ENCODE measurements around the gene TNMD. TPM values are rescaled to one million over a fixed set of nuclear protein-coding genes. Genes with fewer than 3 reads are reported as not detected.

The TNMD gene
- total RNA-seq, 1 donor from 2014 or later = not detected

- Histone ChIP-seq H3K36me3 (peaks cover 6% of the 10 kb centered on the region), H3K4me1 (no peaks in the 10 kb centered on the region), H3K27me3 (ENCODE audit: low read depth) (no peaks in the 10 kb centered on the region), H3K4me3 (peak overlapping the region; percentile 62), H3K9me3 (no peaks in the 10 kb centered on the region), H3K27ac (peak overlapping the region; percentile 18)
- intact Hi-C loops (cut with DNase I) = no loop called here
- DNase-seq = no peak
- ATAC-seq = peak; percentile 47 to 68
- TF ChIP-seq CTCF (IDR thresholded peaks at IDR 0.05) = no peak
These were observed 51.2 kb downstream of the TNMD start for GRCh38 chrX:100635989-100636320.

GRCh38 chrX:100636321-100636991 is 51.7 kb downstream of the TNMD start, which contains the start of gene TSPAN6:
Gene TSPAN6 (minus strand): TSS chrX:100636806. CDS start chrX:100636694, 112 bp downstream.
- Histone ChIP-seq H3K9me3 (no peaks in the 10 kb centered on the region), H3K27me3 (ENCODE audit: low read depth) (no peaks in the 10 kb centered on the region), H3K36me3 (peaks cover 6% of the 10 kb centered on the region), H3K4me3 (peak within 1 kb of the TSS; percentile 62), H3K4me1 (no peaks in the 10 kb centered on the region), H3K27ac (peak within 1 kb of the TSS; percentile 18)
- peak; percentile 76 for DNase-seq
- intact Hi-C loops (cut with DNase I) = no loop called here
- peak; percentile 96 to 98 for ATAC-seq
- TF ChIP-seq CTCF (IDR thresholded peaks at IDR 0.05) = peak; percentile 39

- intact Hi-C loops (cut with DNase I) = no loop called here
- Histone ChIP-seq H3K27ac (no peak overlapping the region), H3K4me3 (no peak overlapping the region), H3K9me3 (no peaks in the 10 kb centered on the region), H3K4me1 (no peaks in the 10 kb centered on the region), H3K27me3 (ENCODE audit: low read depth) (no peaks in the 10 kb centered on the region), H3K36me3 (no peaks in the 10 kb centered on the region)
- TF ChIP-seq CTCF (IDR thresholded peaks at IDR 0.05) = no peak
- ATAC-seq = no peak
- no peak for DNase-seq
These were observed 57.6 kb downstream of the TNMD start for GRCh38 chrX:100642290-100642689.

- H3K9me3 ChIP-seq = no peaks in the 10 kb centered on the region
- ATAC-seq = no peak
- TF ChIP-seq CTCF (IDR thresholded peaks at IDR 0.05) = no peak
- no peaks in the 10 kb centered on the region for H3K27me3 ChIP-seq (ENCODE audit: low read depth)
- H3K4me1 ChIP-seq = no peaks in the 10 kb centered on the region
- no peak for DNase-seq
- H3K4me3 ChIP-seq = no peak overlapping the region
- no peaks in the 10 kb centered on the region for H3K36me3 ChIP-seq
- intact Hi-C loops (cut with DNase I) = no loop called here
- H3K27ac ChIP-seq = no peak overlapping the region
These were observed 58.5 kb downstream of the TNMD start for GRCh38 chrX:100643212-100643611.

- Histone ChIP-seq H3K27ac (peak within 1 kb of the TSS; percentile 58), H3K9me3 (no peaks in the 10 kb centered on the region), H3K36me3 (no peaks in the 10 kb centered on the region), H3K4me1 (peaks cover 1% of the 10 kb centered on the region), H3K4me3 (peak within 1 kb of the TSS; percentile 37), H3K27me3 (ENCODE audit: low read depth) (no peaks in the 10 kb centered on the region)
- TF ChIP-seq CTCF (IDR thresholded peaks at IDR 0.05) = no peak
- intact Hi-C loops (cut with DNase I) = no loop called here
- DNase-seq (peak; percentile 41), ATAC-seq (peak; percentile 84 to 87)
These were observed 59.5 kb downstream of the TNMD start, which contains the start of gene SRPX2 for GRCh38 chrX:100643956-100644860. Gene SRPX2 (plus strand): TSS chrX:100644199. CDS start chrX:100646323, 2,124 bp downstream.

All from lower lobe of right lung (tissue), 2 donors.